Karpas-422 (cell line): ENCODE data around the gene CTRL. TPM values are rescaled to one million over a fixed set of nuclear protein-coding genes. Genes with fewer than 3 reads are reported as not detected.

Experiments used
- DNase-seq: peaks from one replicate; pipeline ENCODE4 v3.0.0-alpha.2; 2015
- H2AFZ ChIP-seq: fragments of 200-600 bp; sonication (generic); 2 replicates; pipeline ENCODE4 v1.6.1; 2014; ENCODE audit warnings: antibody characterized with exemption, low read length, mixed read lengths
- H3K27ac ChIP-seq: fragments of 200-600 bp; sonication (generic); 2 replicates; pipeline ENCODE4 v1.5.1; 2014; ENCODE audit warnings: mild to moderate bottlenecking, low read length, moderate library complexity
- H3K27me3 ChIP-seq: fragments of 200-600 bp; sonication (generic); 2 replicates; pipeline ENCODE4 v1.6.1; 2014; ENCODE audit warnings: low read length, mixed read lengths
- H3K36me3 ChIP-seq: fragments of 200-600 bp; sonication (generic); 2 replicates; pipeline ENCODE4 v1.6.1; 2014; ENCODE audit warnings: low read length, mixed read lengths; ENCODE audit not compliant: insufficient read depth
- H3K4me1 ChIP-seq: fragments of 200-600 bp; sonication (generic); 2 replicates; pipeline ENCODE4 v1.6.1; 2014; ENCODE audit warnings: mild to moderate bottlenecking, low read length, mixed read lengths
- H3K4me2 ChIP-seq: fragments of 200-600 bp; sonication (generic); 2 replicates; pipeline ENCODE4 v1.6.1; 2014; ENCODE audit warnings: low read length, low read depth, mild to moderate bottlenecking; ENCODE audit not compliant: poor library complexity, severe bottlenecking
- H3K4me3 ChIP-seq: fragments of 200-600 bp; sonication (generic); 2 replicates; pipeline ENCODE4 v1.5.1; 2014; ENCODE audit warnings: mild to moderate bottlenecking, antibody characterized with exemption, low read length, mixed read lengths
- H3K79me2 ChIP-seq: fragments of 200-600 bp; sonication (generic); 2 replicates; pipeline ENCODE4 v1.6.1; 2014; ENCODE audit warnings: mild to moderate bottlenecking, low read length, mixed read lengths
- H3K9ac ChIP-seq: fragments of 200-600 bp; sonication (generic); 2 replicates; pipeline ENCODE4 v1.6.0; 2014; ENCODE audit warnings: low read length
- H3K9me2 ChIP-seq: fragments of 200-600 bp; sonication (generic), shearing (Covaris generic); replicated peaks from 2 replicates; pipeline ENCODE4 v1.6.0; 2014; ENCODE audit warnings: mild to moderate bottlenecking, low read length, moderate library complexity; ENCODE audit not compliant: insufficient read depth
- H3K9me3 ChIP-seq: fragments of 300-700, 200-600 bp; sonication (generic); 2 replicates; pipeline ENCODE4 v1.6.1; 2014; ENCODE audit warnings: low read length, mixed read lengths
- H4K20me1 ChIP-seq: fragments of 200-600 bp; sonication (generic); 2 replicates; pipeline ENCODE4 v1.6.1; 2014; ENCODE audit warnings: mild to moderate bottlenecking, antibody characterized with exemption, low read length, low read depth; ENCODE audit not compliant: insufficient read depth
- total RNA-seq: library from RNA; depleted of rRNA; stranded (reverse); fragments of >200 nt; shearing (Covaris generic); gene quantifications from 2 replicates; pipeline ENCODE4 v1.2.3, GENCODE V29; 2014; ENCODE audit warnings: low replicate concordance

Gene CTRL
- total RNA-seq, 1 experiment from 2014 or later = 1.6 TPM

- no peak overlapping the region for H3K9ac ChIP-seq
- no peaks in the 10 kb centered on the region for H3K27me3 ChIP-seq
- H3K9me2 ChIP-seq = no peaks in the 10 kb centered on the region
- DNase-seq = no peak
- H3K27ac ChIP-seq = no peak overlapping the region
- no peak overlapping the region for H3K4me2 ChIP-seq
- no peak overlapping the region for H3K4me3 ChIP-seq
- H3K4me1 ChIP-seq = peaks cover 20% of the 10 kb centered on the region
- H2AFZ ChIP-seq = no peak overlapping the region
- no peaks in the 10 kb centered on the region for H4K20me1 ChIP-seq
- H3K36me3 ChIP-seq = no peaks in the 10 kb centered on the region
- no peaks in the 10 kb centered on the region for H3K79me2 ChIP-seq
- no peaks in the 10 kb centered on the region for H3K9me3 ChIP-seq
Observed at GRCh38 chr16:67971111-67971510, 39.4 kb upstream of the CTRL start.

GRCh38 chr16:67969254-67970039 is 37.8 kb upstream of the CTRL start:
- no peaks in the 10 kb centered on the region for H4K20me1 ChIP-seq
- no peaks in the 10 kb centered on the region for H3K27me3 ChIP-seq
- peak overlapping the region; percentile 90; the same call in 1 of the 2 replicates for H2AFZ ChIP-seq
- no peaks in the 10 kb centered on the region for H3K9me3 ChIP-seq
- peaks cover 20% of the 10 kb centered on the region for H3K4me1 ChIP-seq
- DNase-seq = no peak
- H3K9ac ChIP-seq = peak overlapping the region; percentile 72
- no peaks in the 10 kb centered on the region for H3K9me2 ChIP-seq
- H3K36me3 ChIP-seq = no peaks in the 10 kb centered on the region
- H3K27ac ChIP-seq = no peak overlapping the region
- H3K79me2 ChIP-seq = no peaks in the 10 kb centered on the region
- peak overlapping the region; percentile 82 for H3K4me2 ChIP-seq
- peak overlapping the region; percentile 74; the same call in 1 of the 2 replicates for H3K4me3 ChIP-seq

GRCh38 chr16:67968400-67969253 is 37.0 kb upstream of the CTRL start, which contains the start of gene SLC12A4:
Gene SLC12A4 (minus strand): TSS chr16:67968637. CDS start chr16:67968553, 84 bp downstream.
- no peaks in the 10 kb centered on the region for H3K36me3 ChIP-seq
- peak within 1 kb of the TSS; percentile 21; the same call in 1 of the 2 replicates for H3K27ac ChIP-seq
- H3K4me2 ChIP-seq = peak within 1 kb of the TSS; percentile 82
- peak within 1 kb of the TSS; percentile 74 for H3K4me3 ChIP-seq
- H4K20me1 ChIP-seq = no peaks in the 10 kb centered on the region
- H3K27me3 ChIP-seq = no peaks in the 10 kb centered on the region
- H2AFZ ChIP-seq = peak within 1 kb of the TSS; percentile 90; the same call in 1 of the 2 replicates
- H3K4me1 ChIP-seq = peaks cover 20% of the 10 kb centered on the region
- H3K9me3 ChIP-seq = no peaks in the 10 kb centered on the region
- peak within 1 kb of the TSS; percentile 72 for H3K9ac ChIP-seq
- no peaks in the 10 kb centered on the region for H3K9me2 ChIP-seq
- DNase-seq = peak; percentile 94
- no peaks in the 10 kb centered on the region for H3K79me2 ChIP-seq

- peak overlapping the region; percentile 78; the same call in 1 of the 2 replicates for H2AFZ ChIP-seq
- H3K4me1 ChIP-seq = peaks cover 20% of the 10 kb centered on the region
- peak overlapping the region; percentile 72 for H3K9ac ChIP-seq
- peak overlapping the region; percentile 21; the same call in 1 of the 2 replicates for H3K27ac ChIP-seq
- H3K27me3 ChIP-seq = no peaks in the 10 kb centered on the region
- no peaks in the 10 kb centered on the region for H4K20me1 ChIP-seq
- no peaks in the 10 kb centered on the region for H3K9me3 ChIP-seq
- H3K4me2 ChIP-seq = peak overlapping the region; percentile 82
- H3K9me2 ChIP-seq = no peaks in the 10 kb centered on the region
- peak overlapping the region; percentile 74 for H3K4me3 ChIP-seq
- H3K79me2 ChIP-seq = no peaks in the 10 kb centered on the region
- peak; percentile 78 for DNase-seq
- H3K36me3 ChIP-seq = no peaks in the 10 kb centered on the region
Observed at GRCh38 chr16:67967958-67968399, 36.3 kb upstream of the CTRL start.

- Histone ChIP-seq H3K9ac (peak overlapping the region; percentile 72), H4K20me1 (no peaks in the 10 kb centered on the region)
- DNase-seq = peak; percentile 66
Observed at GRCh38 chr16:67967183-67967957, 35.7 kb upstream of the CTRL start.

GRCh38 chr16:67966549-67967182 is 35.0 kb upstream of the CTRL start:
- Histone ChIP-seq H3K9ac (peak overlapping the region; percentile 72), H3K4me1 (peaks cover 20% of the 10 kb centered on the region), H3K9me3 (no peaks in the 10 kb centered on the region), H3K36me3 (no peaks in the 10 kb centered on the region), H3K27ac (no peak overlapping the region), H3K9me2 (no peaks in the 10 kb centered on the region), H4K20me1 (no peaks in the 10 kb centered on the region), H3K4me3 (peak overlapping the region; percentile 74; the same call in 1 of the 2 replicates), H3K27me3 (no peaks in the 10 kb centered on the region), H3K4me2 (peak overlapping the region; percentile 82), H2AFZ (no peak overlapping the region), H3K79me2 (no peaks in the 10 kb centered on the region)
- no peak for DNase-seq

More at GRCh38 chr16:67967183-67967957, 35.7 kb upstream of the CTRL start:
- Histone ChIP-seq H3K27me3 (no peaks in the 10 kb centered on the region), H3K9me3 (no peaks in the 10 kb centered on the region), H3K4me1 (peaks cover 20% of the 10 kb centered on the region), H3K4me3 (peak overlapping the region; percentile 74), H3K9me2 (no peaks in the 10 kb centered on the region), H3K36me3 (no peaks in the 10 kb centered on the region), H3K4me2 (peak overlapping the region; percentile 82), H3K27ac (peak overlapping the region; percentile 21; the same call in 1 of the 2 replicates), H2AFZ (peak overlapping the region; percentile 78; the same call in 1 of the 2 replicates), H3K79me2 (no peaks in the 10 kb centered on the region)

GRCh38 chr16:67965668-67966548 is 34.2 kb upstream of the CTRL start:
- no peaks in the 10 kb centered on the region for H3K79me2 ChIP-seq
- no peaks in the 10 kb centered on the region for H4K20me1 ChIP-seq
- H2AFZ ChIP-seq = no peak overlapping the region
- H3K9me3 ChIP-seq = no peaks in the 10 kb centered on the region
- DNase-seq = no peak
- H3K4me1 ChIP-seq = peaks cover 20% of the 10 kb centered on the region
- no peaks in the 10 kb centered on the region for H3K9me2 ChIP-seq
- H3K27me3 ChIP-seq = no peaks in the 10 kb centered on the region
- no peak overlapping the region for H3K4me2 ChIP-seq
- no peak overlapping the region for H3K9ac ChIP-seq
- no peaks in the 10 kb centered on the region for H3K36me3 ChIP-seq
- no peak overlapping the region for H3K27ac ChIP-seq
- H3K4me3 ChIP-seq = no peak overlapping the region
